ENCODE data around the gene GATC.

The GATC gene, protein sequence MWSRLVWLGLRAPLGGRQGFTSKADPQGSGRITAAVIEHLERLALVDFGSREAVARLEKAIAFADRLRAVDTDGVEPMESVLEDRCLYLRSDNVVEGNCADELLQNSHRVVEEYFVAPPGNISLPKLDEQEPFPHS

GRCh38 chr12:120445911-120446843 is at the start of gene GATC, which contains the start of gene TRIAP1:
GATC (plus strand) TSS chr12:120446444; CDS start chr12:120446481, 37 bp downstream.
TRIAP1 (minus strand) TSS chr12:120446384; CDS start chr12:120446372, 12 bp downstream.
- peak; percentile 95 to 96 for ATAC-seq

- ATAC-seq, result no peak
Observed at GRCh38 chr12:120397824-120398540, 48.3 kb upstream of the GATC start.

GRCh38 chr12:120399531-120399930 is 46.7 kb upstream of the GATC start:
- peak; percentile 38 to 69 for ATAC-seq

DNA sequence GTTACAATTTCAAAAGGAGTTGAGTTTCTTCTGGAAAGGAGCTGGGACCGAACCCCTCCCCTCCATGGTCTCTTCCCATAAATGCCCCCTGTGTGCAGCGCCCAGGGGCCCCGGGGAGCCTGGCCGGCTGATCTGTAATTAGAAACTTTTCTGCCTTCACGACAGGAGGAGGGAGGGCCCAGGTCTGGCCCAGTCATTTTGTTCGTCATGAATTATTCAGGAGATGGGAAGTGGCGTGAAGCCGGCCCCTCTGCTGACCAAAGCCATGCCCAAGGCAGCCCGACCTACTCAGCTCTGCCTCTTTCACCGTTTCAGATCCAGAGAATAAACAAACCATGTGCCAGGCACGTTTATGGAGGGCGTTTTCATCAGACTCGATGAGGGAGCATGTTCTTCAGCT is 44.0 kb upstream of the GATC start:
- ATAC-seq, result no peak

DNA sequence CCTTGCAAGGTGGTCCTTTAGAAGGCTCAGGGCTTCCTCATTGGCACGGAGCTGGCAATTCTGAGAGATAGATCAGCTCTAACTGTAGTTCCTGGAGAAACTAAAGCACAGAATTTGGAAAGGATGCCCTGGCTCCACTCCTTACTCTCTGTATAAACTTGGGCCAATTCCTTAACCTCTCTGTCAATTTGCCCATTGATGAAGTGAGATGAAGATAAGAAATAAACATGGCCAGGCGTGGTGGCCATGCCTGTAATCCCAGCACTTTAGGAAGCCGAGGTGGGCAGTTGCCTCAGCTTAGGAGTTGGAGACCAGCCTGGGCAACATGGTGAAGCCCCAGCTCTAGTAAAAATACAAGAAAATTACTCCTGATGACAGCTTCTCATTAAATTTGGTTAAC is 42.4 kb upstream of the GATC start:
- no peak for ATAC-seq

- ATAC-seq, result no peak
Observed at GRCh38 chr12:120404271-120404670, 42.0 kb upstream of the GATC start.

GRCh38 chr12:120406069-120406468 is 40.2 kb upstream of the GATC start:
- no peak for ATAC-seq

DNA sequence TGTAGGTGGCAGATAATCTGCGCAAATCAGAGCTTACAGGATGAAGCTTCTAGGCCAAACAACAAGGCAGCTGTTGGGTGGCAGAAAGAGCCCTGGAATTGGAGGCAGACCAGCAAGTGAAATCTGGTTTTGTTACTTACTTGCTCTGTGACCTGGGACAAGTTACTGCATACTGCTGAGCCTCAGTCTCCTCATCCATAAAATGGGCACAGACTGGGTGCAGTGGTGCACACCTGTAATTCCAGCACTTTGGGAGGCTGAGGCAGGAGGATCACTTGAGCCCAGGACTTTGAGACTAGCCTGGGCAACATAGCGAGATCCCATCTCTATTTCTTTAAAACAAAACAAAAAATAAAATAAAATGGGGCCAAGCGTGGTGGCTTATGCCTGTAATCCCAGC is 39.7 kb upstream of the GATC start:
- ATAC-seq, result no peak

DNA sequence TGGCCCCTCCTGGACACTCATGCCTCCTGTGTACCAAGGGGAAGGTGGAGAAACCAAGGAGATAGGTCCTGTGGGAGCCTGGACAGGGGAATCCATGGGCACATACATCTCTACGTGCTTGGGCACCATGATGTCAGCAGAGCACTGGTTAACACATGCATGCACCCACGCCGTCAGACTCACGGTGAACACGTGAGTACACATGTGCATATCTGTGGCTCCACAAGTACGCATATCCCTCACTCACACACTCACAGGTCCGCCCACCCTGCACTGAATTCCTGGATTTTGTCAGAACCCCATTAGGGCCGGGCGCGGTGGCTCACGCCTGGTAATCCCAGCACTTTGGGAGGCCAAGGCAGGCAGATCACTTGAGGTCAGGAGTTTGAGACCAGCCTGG is 37.5 kb upstream of the GATC start:
- no peak for ATAC-seq

GRCh38 chr12:120412421-120412820 is 33.8 kb upstream of the GATC start:
- ATAC-seq, result no peak

DNA sequence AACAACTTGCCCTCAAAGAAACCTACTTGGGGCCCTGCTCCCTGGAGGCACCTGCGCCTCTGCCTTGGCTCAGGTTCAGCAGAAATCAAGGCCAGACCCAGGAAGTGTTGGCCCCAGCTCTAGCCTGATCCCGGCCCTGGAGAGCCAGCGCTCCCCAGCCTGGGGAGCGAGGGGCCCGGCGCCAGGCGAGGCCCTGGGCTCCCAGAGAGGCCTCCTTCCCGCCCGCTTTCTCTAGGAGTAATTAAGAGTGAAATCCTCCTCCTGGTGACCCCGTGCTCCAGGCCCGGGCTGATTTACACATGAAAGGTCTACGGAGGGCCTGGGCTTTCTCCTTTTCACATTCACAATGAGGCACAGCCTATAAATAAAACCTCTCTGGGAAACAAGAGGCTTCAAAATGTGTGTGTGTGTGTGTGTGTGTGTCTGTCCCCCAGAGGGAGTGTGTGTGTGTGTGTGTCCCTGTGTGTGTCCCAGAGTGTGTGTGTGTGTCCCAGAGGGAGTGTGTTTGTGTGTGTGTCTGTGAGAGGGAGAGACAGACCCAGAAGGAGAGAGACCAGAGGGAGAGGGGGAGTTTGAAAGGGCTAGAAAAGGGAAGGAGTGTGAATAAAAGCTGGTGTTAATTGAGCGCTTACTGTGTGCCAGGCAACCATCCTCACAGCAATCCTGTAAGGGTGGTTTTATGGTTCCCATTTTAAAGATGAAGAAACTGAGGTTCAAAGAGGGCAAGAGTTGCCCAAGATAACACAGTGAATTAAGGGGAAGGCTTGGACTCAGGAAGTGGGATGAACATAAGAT is 32.1 kb upstream of the GATC start:
- ATAC-seq, result no peak

- no peak for ATAC-seq
Observed at GRCh38 chr12:120416490-120417216, 29.6 kb upstream of the GATC start.

DNA sequence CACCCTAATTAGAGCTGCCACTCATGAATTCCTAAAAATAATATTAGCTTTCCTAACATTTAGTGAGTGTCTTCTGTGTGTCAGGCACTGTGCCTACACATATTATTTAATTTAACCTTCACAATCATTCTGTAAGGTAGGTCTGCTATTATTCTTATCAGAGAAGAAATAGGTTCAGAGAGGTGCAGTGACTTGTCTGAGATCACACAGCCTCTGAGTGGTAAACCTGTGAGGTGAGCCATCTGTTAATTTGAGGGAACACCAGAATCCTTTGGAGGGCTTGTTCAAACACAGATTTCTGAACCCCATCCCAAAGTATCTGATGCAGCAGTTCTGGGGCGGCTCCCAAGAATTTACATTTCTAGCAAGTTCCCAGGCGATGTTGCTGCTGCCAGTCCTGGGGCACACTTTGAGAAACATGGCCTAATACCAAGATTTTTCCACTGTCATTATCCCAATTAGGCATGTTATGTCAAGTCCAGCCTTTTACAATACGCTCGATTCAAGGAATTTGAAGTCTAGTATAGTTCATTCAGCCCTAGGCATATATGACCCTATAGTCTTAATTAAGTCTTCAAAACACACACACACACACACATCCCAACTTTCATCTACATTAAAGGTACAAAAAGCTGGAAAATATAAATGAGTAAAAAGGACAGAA is 28.2 kb upstream of the GATC start:
- no peak for ATAC-seq

- no peak for ATAC-seq
Observed at GRCh38 chr12:120421701-120422100, 24.5 kb upstream of the GATC start.

DNA sequence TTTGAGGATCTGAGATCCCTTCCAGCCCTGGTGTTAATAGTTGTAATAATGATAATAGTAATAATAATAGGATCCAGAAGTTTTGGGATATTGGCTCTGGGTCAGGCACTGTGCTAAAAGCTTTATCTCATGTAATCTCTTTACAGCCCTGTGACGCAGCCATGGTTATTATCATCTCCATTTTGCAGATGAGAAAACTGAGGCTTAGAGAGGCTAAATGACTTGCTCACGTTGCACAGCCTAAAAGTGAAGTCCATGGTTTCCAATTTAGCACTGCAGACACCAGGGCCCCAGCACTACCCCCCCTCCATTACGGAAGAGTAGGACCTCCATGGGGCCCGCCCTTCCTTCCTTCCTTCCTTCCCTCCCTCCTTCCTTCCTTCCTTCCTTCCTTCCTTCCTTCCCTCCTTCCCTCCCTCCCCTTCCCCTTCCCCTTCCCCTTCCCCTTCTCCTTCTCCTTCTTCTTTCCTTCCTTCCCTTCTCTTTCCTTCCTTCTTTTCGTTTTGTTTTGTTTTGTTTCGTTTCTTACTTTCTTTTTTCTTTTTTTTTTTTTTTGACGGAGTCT is 23.3 kb upstream of the GATC start:
- no peak for ATAC-seq

DNA sequence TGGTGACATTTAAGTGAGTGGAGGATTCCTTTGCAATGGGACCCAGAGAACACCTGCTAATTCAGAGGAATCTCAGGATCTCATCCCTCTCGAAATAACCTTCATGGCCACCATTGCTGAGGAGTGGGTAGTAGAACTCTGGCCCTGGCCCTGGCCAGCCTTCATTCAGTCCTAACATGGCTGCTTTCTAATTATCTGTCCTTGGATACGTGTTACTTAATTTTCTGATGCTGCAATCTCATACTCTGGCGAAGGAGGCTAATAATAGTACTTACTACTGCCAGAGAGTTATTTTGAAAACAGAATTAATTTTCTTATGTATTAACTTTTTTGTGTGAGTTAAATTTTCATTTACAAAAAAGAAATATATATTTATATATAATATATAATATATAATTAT is 20.4 kb upstream of the GATC start:
- no peak for ATAC-seq

DNA sequence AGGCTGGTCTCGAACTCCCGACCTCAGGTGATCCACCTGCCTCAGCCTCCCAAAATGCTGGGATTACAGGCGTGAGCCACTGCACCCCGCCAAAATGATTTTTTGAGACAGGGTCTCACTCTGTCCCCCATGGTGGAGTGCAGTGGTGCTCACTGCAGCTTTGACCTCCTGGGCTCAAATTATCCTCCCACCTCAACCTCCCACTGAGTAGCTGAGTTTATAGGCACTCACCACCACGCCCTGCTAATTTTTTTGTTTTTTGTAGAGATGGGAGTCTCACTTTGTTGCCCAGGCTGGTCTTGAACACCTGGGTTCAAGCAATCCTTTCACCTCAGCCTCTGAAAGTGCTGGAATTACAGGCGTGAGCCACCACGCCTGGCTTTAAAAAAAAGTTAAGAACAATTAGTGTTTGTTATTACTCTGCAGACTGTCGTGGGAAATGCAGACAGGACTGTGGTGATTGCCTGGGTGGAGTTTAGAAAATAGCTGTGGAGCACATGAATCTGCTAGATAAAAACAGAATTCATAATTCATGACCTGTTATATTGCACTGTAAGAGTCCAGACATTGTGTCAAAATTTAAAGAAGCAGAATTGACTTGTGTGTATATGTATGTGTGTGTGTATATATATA is 17.5 kb upstream of the GATC start:
- no peak for ATAC-seq

DNA sequence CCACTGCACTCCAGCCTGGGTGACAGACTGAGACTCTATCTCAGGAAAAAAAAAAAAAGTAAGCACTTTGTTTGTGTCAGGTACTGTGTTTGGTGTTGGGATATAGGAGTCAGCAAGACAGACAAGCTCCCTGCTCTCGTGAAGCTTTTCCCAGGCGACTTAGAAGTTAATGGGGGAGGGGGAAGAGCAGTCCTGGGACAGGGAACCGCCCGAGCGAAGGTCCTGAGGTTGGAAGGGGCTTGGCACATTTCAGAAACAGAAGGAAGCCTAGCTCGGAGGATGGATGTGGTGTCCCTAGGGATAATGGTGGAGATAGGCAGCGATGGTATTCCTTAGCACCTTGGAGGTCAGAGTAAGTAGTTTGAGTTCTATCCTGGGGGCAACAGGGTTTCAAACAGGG is 16.9 kb upstream of the GATC start:
- no peak for ATAC-seq

- no peak for ATAC-seq
Observed at GRCh38 chr12:120432772-120433525, 13.3 kb upstream of the GATC start.
